ENCODE measurements around the gene MDFIC2.
"Not testable (repeated sequence)": the region's sequence is repeated elsewhere in the genome, so short reads cannot be mapped to it uniquely, and the experiment has no call there.

MDFIC2 gene

GRCh38 chr3:70308760-70309159 lies 3.7 kb downstream of the MDFIC2 start:
- peak; percentile 25 for DNase-seq (ENCODE audit: low read depth, low spot score)
- H3K27me3 ChIP-seq (ENCODE audit: control insufficient read depth, insufficient read depth, low read length): no peaks in the 10 kb centered on the region
- 100% methylated on average over 2 of the region's 3 CpGs for WGBS (ENCODE audit: insufficient coverage, insufficient read length)
- 0 out of 2 replicates have a peak, but pooled peaks cover 3% of the 10 kb centered on the region for H3K4me1 ChIP-seq (ENCODE audit: control insufficient read depth, insufficient read depth, low read length)
- H3K4me3 ChIP-seq (ENCODE audit: low read length): no peak overlapping the region
- no peaks in the 10 kb centered on the region for H3K9me3 ChIP-seq (ENCODE audit: control insufficient read depth, insufficient read depth, low read length)
- no peak overlapping the region for H3K27ac ChIP-seq (ENCODE audit: low read length)
- H3K36me3 ChIP-seq (ENCODE audit: control insufficient read depth, insufficient read depth, low read length): no peaks in the 10 kb centered on the region

- Histone ChIP-seq H3K36me3 (ENCODE audit: control insufficient read depth, insufficient read depth, low read length) (no peaks in the 10 kb centered on the region), H3K27ac (ENCODE audit: low read length) (no peak overlapping the region), H3K9me3 (ENCODE audit: control insufficient read depth, insufficient read depth, low read length) (no peaks in the 10 kb centered on the region), H3K4me1 (ENCODE audit: control insufficient read depth, insufficient read depth, low read length) (no peaks in the 10 kb centered on the region), H3K4me3 (ENCODE audit: low read length) (no peak overlapping the region), H3K27me3 (ENCODE audit: control insufficient read depth, insufficient read depth, low read length) (no peaks in the 10 kb centered on the region)
- no peak for DNase-seq (ENCODE audit: low read depth, low spot score)
Observed at GRCh38 chr3:70306736-70307135, 5.7 kb downstream of the MDFIC2 start.

GRCh38 chr3:70298385-70298784 lies 14.1 kb downstream of the MDFIC2 start:
- Histone ChIP-seq H3K27ac (ENCODE audit: low read length) (no peak overlapping the region), H3K27me3 (ENCODE audit: control insufficient read depth, insufficient read depth, low read length) (no peaks in the 10 kb centered on the region), H3K4me3 (ENCODE audit: low read length) (no peak overlapping the region), H3K4me1 (ENCODE audit: control insufficient read depth, insufficient read depth, low read length) (no peaks in the 10 kb centered on the region), H3K9me3 (ENCODE audit: control insufficient read depth, insufficient read depth, low read length) (no peaks in the 10 kb centered on the region), H3K36me3 (ENCODE audit: control insufficient read depth, insufficient read depth, low read length) (no peaks in the 10 kb centered on the region)
- no peak for DNase-seq (ENCODE audit: low read depth, low spot score)
- no CpG with 5 or more reads among the region's 3 CpGs for WGBS (ENCODE audit: insufficient coverage, insufficient read length)

GRCh38 chr3:70291097-70291482 lies 21.3 kb downstream of the MDFIC2 start:
- DNase-seq (ENCODE audit: low read depth, low spot score): no peak
- H3K27me3 ChIP-seq (ENCODE audit: control insufficient read depth, insufficient read depth, low read length): no peaks in the 10 kb centered on the region
- H3K9me3 ChIP-seq (ENCODE audit: control insufficient read depth, insufficient read depth, low read length): no peaks in the 10 kb centered on the region
- H3K4me3 ChIP-seq (ENCODE audit: low read length): no peak overlapping the region
- no CpG with 5 or more reads among the region's 2 CpGs for WGBS (ENCODE audit: insufficient coverage, insufficient read length)
- H3K4me1 ChIP-seq (ENCODE audit: control insufficient read depth, insufficient read depth, low read length): no peaks in the 10 kb centered on the region
- no peak overlapping the region for H3K27ac ChIP-seq (ENCODE audit: low read length)
- H3K36me3 ChIP-seq (ENCODE audit: control insufficient read depth, insufficient read depth, low read length): no peaks in the 10 kb centered on the region

GRCh38 chr3:70290431-70291096 lies 21.9 kb downstream of the MDFIC2 start:
- DNase-seq (ENCODE audit: low read depth, low spot score); H3K9me3 ChIP-seq (ENCODE audit: control insufficient read depth, insufficient read depth, low read length); H3K36me3 ChIP-seq (ENCODE audit: control insufficient read depth, insufficient read depth, low read length); H3K27me3 ChIP-seq (ENCODE audit: control insufficient read depth, insufficient read depth, low read length); H3K4me3 ChIP-seq (ENCODE audit: low read length); H3K27ac ChIP-seq (ENCODE audit: low read length); H3K4me1 ChIP-seq (ENCODE audit: control insufficient read depth, insufficient read depth, low read length): not testable (repeated sequence)
- no CpG with 5 or more reads among the region's 32 CpGs for WGBS (ENCODE audit: insufficient coverage, insufficient read length)

GRCh38 chr3:70281663-70282062 lies 30.8 kb downstream of the MDFIC2 start:
- WGBS (ENCODE audit: insufficient coverage, insufficient read length): no CpG with 5 or more reads among the region's 2 CpGs
- H3K4me3 ChIP-seq (ENCODE audit: low read length): no peak overlapping the region
- peaks cover 3% of the 10 kb centered on the region for H3K4me1 ChIP-seq (ENCODE audit: control insufficient read depth, insufficient read depth, low read length)
- no peaks in the 10 kb centered on the region for H3K36me3 ChIP-seq (ENCODE audit: control insufficient read depth, insufficient read depth, low read length)
- H3K9me3 ChIP-seq (ENCODE audit: control insufficient read depth, insufficient read depth, low read length): no peaks in the 10 kb centered on the region
- no peak for DNase-seq (ENCODE audit: low read depth, low spot score)
- H3K27ac ChIP-seq (ENCODE audit: low read length): no peak overlapping the region
- H3K27me3 ChIP-seq (ENCODE audit: control insufficient read depth, insufficient read depth, low read length): no peaks in the 10 kb centered on the region

- Histone ChIP-seq H3K27ac (ENCODE audit: low read length) (no peak overlapping the region), H3K4me1 (ENCODE audit: control insufficient read depth, insufficient read depth, low read length) (peaks cover 3% of the 10 kb centered on the region), H3K36me3 (ENCODE audit: control insufficient read depth, insufficient read depth, low read length) (no peaks in the 10 kb centered on the region), H3K9me3 (ENCODE audit: control insufficient read depth, insufficient read depth, low read length) (no peaks in the 10 kb centered on the region), H3K27me3 (ENCODE audit: control insufficient read depth, insufficient read depth, low read length) (no peaks in the 10 kb centered on the region), H3K4me3 (ENCODE audit: low read length) (no peak overlapping the region)
- no CpG with 5 or more reads among the region's 6 CpGs for WGBS (ENCODE audit: insufficient coverage, insufficient read length)
- no peak for DNase-seq (ENCODE audit: low read depth, low spot score)
Observed at GRCh38 chr3:70277304-70277703, 35.1 kb downstream of the MDFIC2 start.

GRCh38 chr3:70276901-70277300 lies 35.5 kb downstream of the MDFIC2 start:
- H3K27ac ChIP-seq (ENCODE audit: low read length): no peak overlapping the region
- H3K4me3 ChIP-seq (ENCODE audit: low read length): no peak overlapping the region
- DNase-seq (ENCODE audit: low read depth, low spot score): no peak
- H3K9me3 ChIP-seq (ENCODE audit: control insufficient read depth, insufficient read depth, low read length): no peaks in the 10 kb centered on the region
- WGBS (ENCODE audit: insufficient coverage, insufficient read length): no CpG with 5 or more reads among the region's 4 CpGs
- no peaks in the 10 kb centered on the region for H3K27me3 ChIP-seq (ENCODE audit: control insufficient read depth, insufficient read depth, low read length)
- H3K4me1 ChIP-seq (ENCODE audit: control insufficient read depth, insufficient read depth, low read length): peaks cover 3% of the 10 kb centered on the region
- no peaks in the 10 kb centered on the region for H3K36me3 ChIP-seq (ENCODE audit: control insufficient read depth, insufficient read depth, low read length)

- no peak for DNase-seq (ENCODE audit: low read depth, low spot score)
- no peak overlapping the region for H3K27ac ChIP-seq (ENCODE audit: low read length)
- no peak overlapping the region for H3K4me3 ChIP-seq (ENCODE audit: low read length)
- H3K36me3 ChIP-seq (ENCODE audit: control insufficient read depth, insufficient read depth, low read length): no peaks in the 10 kb centered on the region
- H3K4me1 ChIP-seq (ENCODE audit: control insufficient read depth, insufficient read depth, low read length): no peaks in the 10 kb centered on the region; the same call in 1 of the 2 replicates
- H3K9me3 ChIP-seq (ENCODE audit: control insufficient read depth, insufficient read depth, low read length): no peaks in the 10 kb centered on the region
- no peaks in the 10 kb centered on the region for H3K27me3 ChIP-seq (ENCODE audit: control insufficient read depth, insufficient read depth, low read length)
Observed at GRCh38 chr3:70273492-70273891, 38.9 kb downstream of the MDFIC2 start.

- WGBS (ENCODE audit: insufficient coverage, insufficient read length): no CpG with 5 or more reads among the region's 5 CpGs
- Histone ChIP-seq H3K27me3 (ENCODE audit: control insufficient read depth, insufficient read depth, low read length) (no peaks in the 10 kb centered on the region), H3K27ac (ENCODE audit: low read length) (no peak overlapping the region), H3K36me3 (ENCODE audit: control insufficient read depth, insufficient read depth, low read length) (no peaks in the 10 kb centered on the region), H3K4me1 (ENCODE audit: control insufficient read depth, insufficient read depth, low read length) (no peaks in the 10 kb centered on the region; the same call in 1 of the 2 replicates), H3K9me3 (ENCODE audit: control insufficient read depth, insufficient read depth, low read length) (no peaks in the 10 kb centered on the region), H3K4me3 (ENCODE audit: low read length) (no peak overlapping the region)
- DNase-seq (ENCODE audit: low read depth, low spot score): no peak
Observed at GRCh38 chr3:70272798-70273197, 39.6 kb downstream of the MDFIC2 start.

GRCh38 chr3:70264122-70264780 lies 48.2 kb downstream of the MDFIC2 start:
- H3K4me3 ChIP-seq (ENCODE audit: low read length): no peak overlapping the region
- H3K4me1 ChIP-seq (ENCODE audit: control insufficient read depth, insufficient read depth, low read length): no peaks in the 10 kb centered on the region
- no peaks in the 10 kb centered on the region; the same call in 1 of the 2 replicates for H3K27me3 ChIP-seq (ENCODE audit: control insufficient read depth, insufficient read depth, low read length)
- no peaks in the 10 kb centered on the region for H3K36me3 ChIP-seq (ENCODE audit: control insufficient read depth, insufficient read depth, low read length)
- no peaks in the 10 kb centered on the region for H3K9me3 ChIP-seq (ENCODE audit: control insufficient read depth, insufficient read depth, low read length)
- no peak for DNase-seq (ENCODE audit: low read depth, low spot score)
- no peak overlapping the region for H3K27ac ChIP-seq (ENCODE audit: low read length)
- no CpG with 5 or more reads among the region's 3 CpGs for WGBS (ENCODE audit: insufficient coverage, insufficient read length)
